ENCODE data around the gene MFAP5. TPM values are rescaled to one million over a fixed set of nuclear protein-coding genes. Genes with fewer than 3 reads are reported as not detected.

MFAP5 gene
- total RNA-seq, 1 donor from 2014 or later = 105 TPM

DNA sequence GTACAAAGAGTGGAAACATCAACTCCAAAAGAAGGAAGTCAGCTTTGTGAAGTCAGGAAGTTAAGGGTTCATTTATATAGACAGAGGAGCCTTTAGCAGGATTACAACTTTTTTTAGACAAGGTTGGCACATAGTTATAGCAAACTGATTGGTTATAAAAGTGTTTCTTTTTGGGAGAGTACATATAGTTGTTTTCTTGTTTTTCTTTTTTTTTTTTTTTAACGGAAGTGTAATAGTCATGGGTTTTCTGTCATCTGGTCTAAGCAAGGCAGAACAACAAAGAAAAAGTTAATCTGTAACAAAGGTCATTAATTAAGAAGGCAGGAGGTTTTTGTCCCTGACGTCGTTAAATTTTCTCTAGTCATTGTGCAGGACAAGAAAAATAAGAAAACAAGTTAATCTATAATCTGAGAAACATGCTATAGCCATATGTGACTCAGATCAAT is 13.0 kb upstream of the MFAP5 start:
- TF ChIP-seq EZH2 (IDR thresholded peaks at IDR 0.05; ENCODE audit: insufficient read depth, low read length) = no peak
- no peak for TF ChIP-seq CTCF (IDR thresholded peaks at IDR 0.05; ENCODE audit: insufficient read depth, low read depth, low read length)
- Mint-ChIP-seq H3K4me3 (ENCODE audit: unreplicated experiment) (no peak overlapping the region), H3K9me3 (ENCODE audit: unreplicated experiment) (peaks cover 2% of the 10 kb centered on the region), H3K27ac (ENCODE audit: unreplicated experiment) (no peak overlapping the region), H3K36me3 (ENCODE audit: low read depth, unreplicated experiment) (no peaks in the 10 kb centered on the region), H3K27me3 (ENCODE audit: low read depth, unreplicated experiment) (no peaks in the 10 kb centered on the region), H3K4me1 (ENCODE audit: low read depth, unreplicated experiment) (peaks cover 23% of the 10 kb centered on the region)
- no peaks in the 10 kb centered on the region for H4K20me1 ChIP-seq (ENCODE audit: insufficient read depth, low read length)
- H3K4me2 ChIP-seq (ENCODE audit: low read length) = no peak overlapping the region
- H3K27me3 ChIP-seq (ENCODE audit: insufficient read depth, low read length) = no peaks in the 10 kb centered on the region
- DNase-seq (ENCODE audit: low read depth) (no peak), FAIRE-seq (no peak)
- H3K36me3 ChIP-seq (ENCODE audit: insufficient read depth, low read length) = no peaks in the 10 kb centered on the region
- no peak overlapping the region for H2AFZ ChIP-seq (ENCODE audit: low read depth, low read length)
- no peak overlapping the region for H3K9ac ChIP-seq (ENCODE audit: low read length)
- H3K4me1 ChIP-seq (ENCODE audit: insufficient read depth, low read length) = no peaks in the 10 kb centered on the region
- no peak overlapping the region for H3K27ac ChIP-seq (ENCODE audit: low read depth, low read length)
- no peak overlapping the region for H3K4me3 ChIP-seq (ENCODE audit: insufficient read depth, low read depth, low read length)
- H3K9me3 ChIP-seq (ENCODE audit: insufficient read depth, low read depth, low read length) = no peaks in the 10 kb centered on the region
- no peaks in the 10 kb centered on the region for H3K79me2 ChIP-seq (ENCODE audit: insufficient read depth, low read length)

DNA sequence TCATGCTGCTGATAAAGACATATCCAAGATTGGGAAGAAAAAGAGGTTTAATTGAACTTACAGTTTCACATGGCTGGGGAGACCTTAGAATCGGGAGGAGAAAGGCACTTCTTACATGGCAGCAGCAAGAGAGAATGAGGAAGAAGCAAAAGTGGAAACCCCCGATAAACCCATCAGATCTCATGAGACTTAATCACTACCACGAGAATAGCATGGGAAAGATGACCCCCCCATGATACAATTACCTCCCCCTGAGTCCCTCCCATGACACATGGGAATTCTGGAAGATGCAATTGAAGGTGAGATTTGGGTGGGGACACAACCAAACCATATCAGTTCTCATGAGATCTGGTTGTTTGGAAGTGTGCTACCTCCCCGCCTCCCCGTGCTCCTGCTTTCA is 9.8 kb upstream of the MFAP5 start:
- Histone ChIP-seq H3K9me3 (ENCODE audit: insufficient read depth, low read depth, low read length) (no peaks in the 10 kb centered on the region), H3K79me2 (ENCODE audit: insufficient read depth, low read length) (no peaks in the 10 kb centered on the region), H3K4me3 (ENCODE audit: insufficient read depth, low read depth, low read length) (no peak overlapping the region), H3K27ac (ENCODE audit: low read depth, low read length) (no peak overlapping the region), H3K36me3 (ENCODE audit: insufficient read depth, low read length) (no peaks in the 10 kb centered on the region), H3K4me1 (ENCODE audit: insufficient read depth, low read length) (no peaks in the 10 kb centered on the region), H2AFZ (ENCODE audit: low read depth, low read length) (no peak overlapping the region), H3K4me2 (ENCODE audit: low read length) (no peak overlapping the region), H4K20me1 (ENCODE audit: insufficient read depth, low read length) (no peaks in the 10 kb centered on the region), H3K27me3 (ENCODE audit: insufficient read depth, low read length) (no peaks in the 10 kb centered on the region), H3K9ac (ENCODE audit: low read length) (no peak overlapping the region)
- Mint-ChIP-seq H3K4me3 (ENCODE audit: unreplicated experiment) (no peak overlapping the region), H3K27ac (ENCODE audit: unreplicated experiment) (no peak overlapping the region), H3K9me3 (ENCODE audit: unreplicated experiment) (peaks cover 2% of the 10 kb centered on the region), H3K4me1 (ENCODE audit: low read depth, unreplicated experiment) (peaks cover 6% of the 10 kb centered on the region), H3K36me3 (ENCODE audit: low read depth, unreplicated experiment) (no peaks in the 10 kb centered on the region), H3K27me3 (ENCODE audit: low read depth, unreplicated experiment) (no peaks in the 10 kb centered on the region)
- DNase-seq (ENCODE audit: low read depth) = no peak
- no peak for TF ChIP-seq EZH2 (IDR thresholded peaks at IDR 0.05; ENCODE audit: insufficient read depth, low read length)
- no peak for TF ChIP-seq CTCF (IDR thresholded peaks at IDR 0.05; ENCODE audit: insufficient read depth, low read depth, low read length)
- FAIRE-seq = no peak

DNA sequence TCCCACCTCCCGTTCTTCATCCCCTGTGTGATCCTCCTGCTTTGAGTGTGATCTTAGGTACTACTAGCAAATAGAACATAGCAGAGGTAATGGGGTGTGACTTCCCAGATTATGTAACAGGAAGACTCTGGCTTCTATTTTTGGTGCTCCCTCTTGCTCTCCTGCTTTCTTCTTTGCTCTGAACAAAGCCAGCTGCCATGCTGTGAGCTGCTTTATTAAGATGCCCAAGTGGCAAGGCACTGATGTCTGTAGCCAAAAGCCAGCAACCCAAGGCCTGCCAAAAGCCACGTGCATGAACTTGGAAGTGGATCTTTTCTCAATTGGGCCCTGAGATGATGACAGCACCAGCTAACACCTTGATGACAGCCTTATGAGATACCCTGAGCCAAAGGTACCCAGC is 5.8 kb upstream of the MFAP5 start:
- Histone ChIP-seq H3K4me1 (ENCODE audit: insufficient read depth, low read length) (no peaks in the 10 kb centered on the region), H2AFZ (ENCODE audit: low read depth, low read length) (no peak overlapping the region)

More for the DNA sequence above, 5.8 kb upstream of the MFAP5 start:
- no peaks in the 10 kb centered on the region for H3K27me3 Mint-ChIP-seq (ENCODE audit: low read depth, unreplicated experiment)
- FAIRE-seq (no peak), DNase-seq (ENCODE audit: low read depth) (no peak)
- H4K20me1 ChIP-seq (ENCODE audit: insufficient read depth, low read length) = no peaks in the 10 kb centered on the region
- no peak overlapping the region for H3K4me3 ChIP-seq (ENCODE audit: insufficient read depth, low read depth, low read length)
- H3K27ac Mint-ChIP-seq (ENCODE audit: unreplicated experiment) = no peak overlapping the region
- no peaks in the 10 kb centered on the region for H3K36me3 Mint-ChIP-seq (ENCODE audit: low read depth, unreplicated experiment)
- peaks cover 8% of the 10 kb centered on the region for H3K4me1 Mint-ChIP-seq (ENCODE audit: low read depth, unreplicated experiment)
- H3K9me3 Mint-ChIP-seq (ENCODE audit: unreplicated experiment) = peaks cover 6% of the 10 kb centered on the region
- H3K9ac ChIP-seq (ENCODE audit: low read length) = no peak overlapping the region
- H3K9me3 ChIP-seq (ENCODE audit: insufficient read depth, low read depth, low read length) = no peaks in the 10 kb centered on the region
- H3K4me3 Mint-ChIP-seq (ENCODE audit: unreplicated experiment) = no peak overlapping the region
- H3K36me3 ChIP-seq (ENCODE audit: insufficient read depth, low read length) = no peaks in the 10 kb centered on the region
- no peak overlapping the region for H3K4me2 ChIP-seq (ENCODE audit: low read length)
- H3K27me3 ChIP-seq (ENCODE audit: insufficient read depth, low read length) = no peaks in the 10 kb centered on the region
- H3K27ac ChIP-seq (ENCODE audit: low read depth, low read length) = no peak overlapping the region
- TF ChIP-seq CTCF (IDR thresholded peaks at IDR 0.05; ENCODE audit: insufficient read depth, low read depth, low read length) = no peak
- H3K79me2 ChIP-seq (ENCODE audit: insufficient read depth, low read length) = no peaks in the 10 kb centered on the region
